NCI-H226 (cell line): ENCODE data around the gene SCART1.
"Not testable (repeated sequence)": the region's sequence is repeated elsewhere in the genome, so short reads cannot be mapped to it uniquely, and the experiment has no call there.

Experiments used
- DNase-seq: peaks from one replicate; pipeline ENCODE4 v3.0.0-alpha.2; 2015

SCART1 gene

DNA sequence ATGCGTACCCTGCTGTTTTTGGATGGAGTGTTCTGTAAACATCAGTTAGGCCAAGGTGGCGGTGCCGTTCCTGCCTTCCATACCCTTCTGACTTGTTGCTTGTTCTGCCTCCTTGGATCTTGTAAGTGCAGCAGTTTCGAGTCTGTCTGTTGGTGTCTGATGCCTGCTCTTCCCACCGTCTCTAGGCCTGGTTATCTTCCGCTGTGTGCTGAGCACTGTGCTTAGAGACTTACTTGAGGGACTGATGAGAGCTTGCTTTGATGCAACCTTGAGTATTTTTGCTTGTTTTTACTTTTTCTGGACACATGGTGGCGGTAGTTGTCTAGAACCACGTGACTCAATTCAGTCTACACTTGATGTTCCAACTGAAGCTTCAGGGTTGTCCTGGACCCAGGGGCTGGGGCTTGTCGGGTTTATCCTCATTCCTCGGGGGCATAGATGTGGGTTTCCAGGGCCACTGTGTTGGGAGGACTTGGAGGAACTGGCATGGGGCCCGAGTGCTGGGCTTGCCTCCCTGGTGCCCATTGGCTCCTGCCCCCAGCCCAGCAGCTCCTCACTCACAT lies 15.0 kb upstream of the SCART1 start:
- DNase-seq = no peak

DNA sequence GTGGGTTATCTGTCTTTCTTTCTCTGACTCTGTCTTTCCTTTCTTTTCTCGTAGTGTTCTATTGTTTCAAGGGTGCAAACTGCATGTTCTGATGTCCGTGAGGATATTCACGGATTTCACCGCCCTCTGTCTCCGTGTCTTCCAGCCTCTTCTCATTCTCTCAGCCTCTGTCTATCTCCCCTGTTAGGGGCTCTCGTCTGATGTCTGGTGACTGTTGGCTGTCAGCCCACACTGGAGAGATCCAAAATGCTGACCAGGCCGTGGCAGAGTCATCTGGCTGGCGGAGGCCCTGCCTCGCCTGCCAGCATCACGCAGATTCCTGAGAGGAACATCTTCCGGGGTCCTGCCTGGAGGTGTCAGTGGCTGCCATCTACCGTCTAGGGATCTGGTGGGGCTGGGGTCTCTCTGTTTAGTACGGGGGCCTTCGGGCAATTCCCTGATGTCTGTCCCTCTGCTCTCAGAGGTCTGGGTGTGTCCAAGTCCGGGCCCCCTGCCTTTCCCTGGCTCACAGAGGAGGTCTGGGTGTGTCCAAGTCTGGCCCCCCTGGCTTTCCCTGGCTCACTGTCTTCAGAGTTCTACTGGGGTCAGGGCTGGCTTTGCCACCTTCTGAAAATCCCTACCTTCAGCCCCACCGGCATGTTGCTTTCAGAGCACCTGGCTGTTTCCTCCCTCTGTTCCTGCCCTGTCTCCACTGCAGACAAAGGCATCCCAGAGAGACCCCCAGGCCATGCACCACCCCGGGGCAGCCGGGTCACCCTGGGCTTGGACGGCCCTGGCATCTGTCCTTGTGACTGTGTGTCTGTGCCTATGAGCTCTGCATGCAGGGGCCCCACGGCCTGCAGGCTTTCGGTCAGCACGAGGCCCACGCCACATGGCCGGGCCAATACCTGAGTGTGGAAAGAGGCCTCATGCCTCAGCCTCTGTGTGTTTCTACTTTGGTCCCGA lies 14.0 kb upstream of the SCART1 start:
- DNase-seq = no peak

DNA sequence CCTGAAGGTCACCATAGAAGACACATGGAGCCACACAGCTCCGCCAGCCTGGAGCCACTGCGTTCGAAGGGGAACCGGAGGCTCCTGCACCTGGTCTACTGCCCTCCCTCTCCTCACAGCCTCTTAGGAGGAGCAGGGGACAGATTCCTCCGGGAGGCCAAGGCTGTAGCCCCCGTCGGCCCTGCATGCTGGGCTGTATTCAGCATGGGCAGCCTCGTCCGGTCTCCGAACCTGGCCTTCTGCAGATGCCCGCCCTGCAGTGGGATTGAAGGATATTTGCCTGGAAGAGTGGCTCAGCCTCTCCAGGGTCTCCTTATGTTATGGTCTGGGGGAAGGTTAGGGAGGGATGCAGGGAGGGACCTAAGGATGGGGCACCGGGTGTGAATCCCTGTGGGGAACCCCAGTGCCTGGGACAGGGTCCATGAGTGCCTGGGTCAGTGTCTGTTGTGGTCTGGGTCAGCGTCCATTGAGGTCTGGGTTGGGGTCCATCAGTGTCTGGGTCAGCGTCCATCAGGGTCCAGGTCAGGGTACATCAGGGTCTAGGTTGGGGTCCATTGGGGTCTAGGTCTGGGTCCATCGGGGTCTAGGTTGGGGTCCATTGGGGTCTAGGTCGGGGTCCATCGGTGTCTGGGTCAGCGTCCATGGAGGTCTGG lies 13.0 kb upstream of the SCART1 start:
- no peak for DNase-seq

DNA sequence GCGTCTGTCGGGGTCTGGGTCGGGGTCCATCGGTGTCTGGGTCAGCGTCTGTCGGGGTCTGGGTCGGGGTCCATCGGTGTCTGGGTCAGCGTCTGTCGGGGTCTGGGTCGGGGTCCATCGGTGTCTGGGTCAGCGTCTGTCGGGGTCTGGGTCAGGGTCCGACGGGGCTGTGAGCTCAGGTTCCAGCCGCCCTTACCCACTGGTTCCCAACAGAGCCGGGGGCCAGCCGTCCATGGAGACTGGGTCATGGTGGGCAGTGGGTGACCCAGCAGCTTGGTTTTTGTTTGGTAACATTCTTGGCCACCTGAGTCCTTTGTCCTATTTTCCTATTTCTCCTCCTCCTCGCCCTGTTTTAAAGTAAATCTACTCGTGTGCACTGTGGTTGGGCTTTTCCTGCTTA lies 12.4 kb upstream of the SCART1 start:
- not testable (repeated sequence) for DNase-seq

DNA sequence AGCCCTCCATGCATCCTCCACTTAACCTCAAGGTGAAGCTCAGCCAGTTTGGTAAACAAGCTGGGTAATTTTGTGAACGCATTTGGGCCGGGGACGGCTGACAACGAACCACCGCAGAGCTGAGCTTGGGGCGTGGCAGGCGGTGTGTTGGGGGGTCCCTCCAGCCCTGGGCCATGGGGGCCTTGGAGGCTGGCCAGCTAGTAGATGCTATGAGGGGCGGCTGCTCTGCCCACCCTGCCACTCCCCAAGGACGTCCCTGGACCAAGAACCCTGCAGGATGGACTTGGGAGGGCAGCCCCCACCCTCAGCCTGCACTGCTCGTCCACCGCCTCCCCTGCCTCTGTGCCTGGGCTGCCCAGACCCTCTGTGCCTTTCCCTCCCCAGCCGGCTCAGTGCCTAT lies 12.0 kb upstream of the SCART1 start:
- no peak for DNase-seq

DNA sequence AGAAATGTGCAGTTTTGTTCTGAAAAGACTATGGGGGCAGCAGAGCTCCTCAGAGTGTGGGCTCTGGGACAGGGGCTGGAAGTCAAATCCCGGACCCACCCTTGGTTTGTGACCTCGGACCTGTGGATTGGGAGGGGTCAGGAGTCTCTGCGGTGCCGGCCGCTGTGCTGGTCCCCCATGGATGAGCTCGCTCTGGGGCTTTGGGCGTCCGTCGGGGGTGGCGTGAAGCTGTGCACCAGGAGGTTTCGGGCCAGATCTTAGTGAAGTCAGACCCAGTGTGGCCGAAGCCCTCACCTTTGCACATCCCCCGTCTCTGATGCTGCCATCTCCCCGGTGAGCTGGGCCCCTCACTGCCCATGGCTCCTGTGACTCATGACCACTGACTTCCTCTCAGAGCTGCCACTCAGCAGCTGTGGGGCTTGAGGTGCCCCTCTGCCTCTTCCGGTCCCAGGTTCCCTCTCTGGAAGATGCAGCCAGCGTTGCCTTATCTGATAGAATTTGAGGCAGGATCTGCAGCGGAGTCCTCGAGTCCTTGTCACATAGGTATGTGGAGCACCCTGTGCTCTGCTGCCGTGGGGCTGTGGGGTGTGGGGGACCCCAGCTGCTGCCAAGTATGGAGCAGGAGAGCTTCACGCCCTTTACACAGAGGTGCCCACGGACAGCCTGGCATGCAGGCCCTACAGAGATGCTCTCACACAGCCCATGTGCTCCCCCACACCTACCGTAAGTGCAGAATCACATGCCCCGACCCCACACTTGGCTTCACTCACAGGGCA lies 11.4 kb upstream of the SCART1 start:
- no peak for DNase-seq

DNA sequence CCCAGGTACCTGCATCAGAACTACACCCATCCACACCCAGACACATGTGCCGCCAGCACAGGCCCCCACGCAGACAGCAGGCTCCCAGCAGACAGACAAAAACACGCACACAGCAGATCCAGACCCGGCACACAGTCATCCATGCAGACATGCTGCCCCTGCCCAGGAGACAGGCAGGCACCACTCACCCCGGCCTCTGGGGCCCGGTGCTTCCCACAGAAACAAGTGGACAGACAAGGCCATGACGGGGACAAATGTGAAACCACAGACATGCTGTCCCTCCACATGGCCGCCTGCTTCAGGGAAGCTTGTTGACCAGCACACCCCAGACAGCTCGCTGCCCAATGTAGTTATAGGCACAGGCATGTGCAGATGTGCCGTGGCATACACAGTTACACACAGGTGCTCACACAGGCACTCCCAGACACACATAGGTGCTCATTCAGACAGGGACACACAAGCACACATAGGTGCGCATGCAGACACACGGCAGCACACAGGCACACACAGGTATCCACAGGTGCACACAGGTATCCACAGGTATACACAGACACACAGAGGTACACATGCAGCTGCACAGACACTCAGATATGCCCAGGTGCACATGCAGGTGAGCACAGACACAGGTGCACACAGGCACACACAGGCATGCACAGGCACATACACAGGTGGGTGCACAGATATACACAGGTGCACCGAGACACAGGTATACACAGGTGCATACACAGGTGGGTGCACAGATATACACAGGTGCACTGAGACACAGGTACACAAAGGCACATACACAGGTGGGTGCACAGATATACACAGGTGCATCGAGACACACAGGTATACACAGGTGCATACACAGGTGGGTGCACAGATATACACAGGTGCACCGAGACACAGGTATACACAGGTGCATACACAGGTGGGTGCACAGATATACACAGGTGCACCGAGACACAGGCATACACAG lies 10.5 kb upstream of the SCART1 start:
- no peak for DNase-seq

DNA sequence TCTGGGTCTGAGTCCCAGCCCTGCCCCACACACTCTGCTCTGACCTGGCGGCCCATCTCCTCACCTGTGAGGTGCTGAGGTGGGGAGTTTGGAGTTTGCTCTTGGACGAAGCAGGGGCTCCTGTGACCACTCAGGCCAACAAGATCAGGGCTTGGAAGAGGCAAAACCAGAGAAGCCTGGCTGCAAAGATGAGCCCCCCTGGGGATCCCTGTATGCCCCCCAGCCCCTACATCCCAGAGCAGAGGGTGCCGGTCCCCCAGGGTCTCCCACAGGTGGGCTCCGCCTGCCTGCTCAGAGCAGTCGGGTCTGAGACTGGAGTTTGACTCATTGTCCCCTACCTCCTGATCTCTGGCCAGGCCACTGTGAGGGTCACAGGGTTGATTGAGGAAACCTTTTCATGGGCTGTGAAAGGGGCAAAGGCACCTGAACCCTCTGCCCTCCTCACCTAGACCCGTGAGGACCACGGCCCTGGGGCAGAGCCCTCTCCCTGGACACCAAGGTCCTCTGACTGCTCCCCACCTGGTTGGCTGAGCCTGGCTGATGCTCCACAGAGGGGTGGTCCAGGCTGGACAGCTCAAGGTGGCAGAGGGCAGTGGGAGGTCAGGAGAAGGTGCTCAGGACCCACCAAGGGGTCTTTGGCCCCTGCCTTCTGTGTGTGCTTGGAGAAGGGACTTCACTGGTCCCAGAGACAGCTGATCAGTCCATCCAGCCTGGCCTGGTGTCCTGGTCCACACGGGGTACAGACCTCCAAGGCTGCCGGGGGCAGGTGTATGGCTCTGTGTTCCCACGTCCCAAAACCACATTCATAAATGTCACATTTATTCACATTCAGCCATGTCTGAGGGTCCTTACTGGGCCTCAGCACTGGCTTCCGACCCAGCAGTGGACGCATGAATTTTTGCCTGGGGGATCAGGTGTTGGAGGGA lies 9.1 kb upstream of the SCART1 start:
- DNase-seq = no peak

DNA sequence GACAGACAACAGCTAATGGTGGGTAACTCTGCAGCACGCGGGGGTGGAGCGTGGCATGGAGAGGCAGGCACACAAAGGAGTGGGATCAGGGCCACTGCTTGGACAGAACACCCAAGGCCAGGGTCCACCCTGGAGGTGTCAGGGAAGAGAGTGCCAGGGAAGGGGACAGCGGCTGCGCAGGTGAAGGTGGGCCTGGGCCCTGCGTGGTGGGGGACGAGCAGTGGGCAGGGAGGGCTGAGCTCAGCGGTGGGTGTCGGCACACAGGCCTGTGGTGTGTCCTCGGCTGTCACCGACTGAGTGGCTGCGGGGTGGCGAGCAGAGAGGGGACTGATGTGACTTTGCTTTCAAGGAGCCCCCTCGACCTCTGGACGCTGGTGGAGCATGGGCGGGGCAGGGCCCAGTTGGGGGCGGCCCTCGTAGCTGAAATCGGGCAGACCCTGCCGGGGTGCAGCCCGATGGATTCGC lies 8.4 kb upstream of the SCART1 start:
- no peak for DNase-seq

DNA sequence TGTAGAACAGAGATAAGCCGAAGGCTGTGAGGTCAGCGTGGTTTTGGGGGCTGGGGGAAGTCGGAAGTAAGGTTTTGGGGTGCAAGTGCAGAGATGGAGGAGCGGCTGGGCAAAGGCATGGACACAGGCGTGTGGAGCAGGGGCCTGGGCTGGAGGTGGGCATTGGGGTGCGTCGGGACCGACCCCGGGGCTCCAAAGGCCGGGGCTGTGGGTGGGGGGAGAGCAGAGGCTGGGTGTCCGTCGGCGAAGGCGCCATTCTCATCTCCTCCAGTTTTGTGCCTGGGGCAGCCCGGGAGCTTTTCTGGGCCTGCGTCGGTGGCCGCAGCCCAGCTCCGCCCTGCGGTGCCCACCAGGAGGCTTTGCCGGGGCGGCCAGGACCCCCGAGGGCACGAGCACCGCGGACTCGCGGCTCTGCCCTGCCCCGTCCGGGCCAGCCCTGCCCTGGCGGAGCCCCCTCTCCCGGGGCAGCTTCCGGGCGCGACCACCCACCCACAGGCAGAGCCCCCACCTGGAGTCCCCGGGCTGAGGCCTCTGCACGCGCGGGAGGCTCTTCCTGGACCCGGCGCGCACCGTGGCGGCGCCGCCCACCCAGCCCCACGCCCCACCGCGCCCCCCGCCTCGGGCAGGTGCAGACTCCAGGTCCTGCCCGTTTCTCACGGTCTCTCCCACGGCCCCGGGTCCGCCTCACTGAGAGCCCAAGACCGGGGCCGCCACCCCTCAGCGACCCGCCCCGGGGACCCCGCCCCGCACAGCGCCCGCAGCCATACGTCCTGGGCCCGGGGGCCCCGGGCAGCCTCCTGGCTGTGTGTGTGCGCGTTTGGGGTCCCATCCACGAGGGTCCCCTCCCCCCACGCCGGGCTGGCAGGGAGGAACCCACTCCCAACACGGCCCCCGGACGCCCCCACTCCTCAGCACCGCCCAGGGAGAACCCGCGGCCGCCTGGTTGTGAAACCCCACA lies 7.7 kb upstream of the SCART1 start:
- no peak for DNase-seq

DNA sequence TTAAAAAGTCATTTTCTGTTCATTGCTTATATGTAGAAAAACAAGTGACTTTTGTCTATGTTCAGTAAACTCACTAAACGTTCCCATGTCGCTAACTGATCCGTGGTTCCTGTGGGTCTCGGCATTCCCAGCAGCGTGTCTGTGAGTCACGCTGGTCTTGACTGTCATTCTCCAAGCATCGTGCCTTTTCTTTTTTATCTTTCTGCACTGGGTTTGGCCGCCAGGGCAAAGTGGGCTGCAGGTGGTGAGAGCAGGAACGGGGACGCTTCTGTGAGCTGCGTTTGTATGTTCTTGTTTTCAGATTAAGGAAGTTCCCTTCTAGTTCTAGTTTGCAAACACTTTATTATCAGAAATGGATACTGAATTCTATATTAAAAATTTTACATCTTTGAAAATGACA lies 6.8 kb upstream of the SCART1 start:
- no peak for DNase-seq

DNA sequence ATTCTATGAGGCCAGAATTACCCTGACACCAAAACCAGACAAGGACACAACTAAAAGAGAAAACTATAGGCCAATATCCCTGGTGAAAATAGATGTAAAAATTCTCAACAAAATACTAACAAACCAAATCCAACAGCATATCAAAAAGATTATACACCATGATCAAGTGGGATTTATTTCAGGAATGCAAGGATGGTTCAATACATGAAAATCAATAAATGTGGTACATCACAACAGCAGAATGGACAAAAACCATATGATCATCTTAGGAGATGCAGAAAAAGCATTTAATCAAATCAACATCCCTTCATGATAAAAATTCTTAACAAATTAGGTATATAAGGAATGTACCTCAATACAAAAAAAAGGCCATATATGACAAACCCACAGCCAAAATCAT lies 5.6 kb upstream of the SCART1 start:
- no peak for DNase-seq

DNA sequence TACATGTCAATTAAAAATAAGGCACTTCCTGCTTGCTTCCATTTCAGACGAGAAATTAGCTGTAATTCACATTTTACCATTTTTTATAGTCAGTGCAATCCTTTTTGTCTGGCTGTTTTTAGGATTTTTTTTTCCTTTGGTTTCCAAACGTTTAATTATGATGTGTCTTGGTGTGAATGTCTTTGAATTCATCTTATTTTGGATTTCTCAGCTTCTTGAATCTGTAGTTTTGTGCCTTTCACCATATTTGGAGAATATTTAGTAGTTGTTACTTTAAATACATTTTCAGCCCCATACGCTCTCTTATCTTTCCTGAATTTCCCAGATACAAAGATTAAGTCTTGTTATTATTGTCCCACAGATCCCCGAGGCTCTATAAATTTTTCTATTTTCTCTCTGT lies 2.4 kb upstream of the SCART1 start:
- no peak for DNase-seq

DNA sequence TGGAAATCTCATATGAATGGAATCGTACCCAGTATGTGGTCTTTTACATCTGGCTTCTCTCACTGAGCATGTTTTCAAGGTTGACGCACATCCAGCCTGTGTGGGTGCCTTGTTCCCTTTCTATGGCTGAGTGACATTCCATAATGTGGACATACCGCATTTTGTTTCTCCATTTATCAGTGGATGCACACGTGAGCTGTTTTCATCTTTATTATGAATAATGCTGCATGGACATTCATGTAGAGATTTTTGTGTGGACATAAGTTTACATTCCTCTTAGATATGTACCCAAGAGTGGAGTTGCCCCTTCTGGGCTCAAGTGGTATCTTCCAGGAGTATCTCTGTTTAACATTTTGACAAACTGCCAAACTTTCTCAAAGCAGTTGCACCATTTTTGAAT lies 1.3 kb upstream of the SCART1 start:
- no peak for DNase-seq

DNA sequence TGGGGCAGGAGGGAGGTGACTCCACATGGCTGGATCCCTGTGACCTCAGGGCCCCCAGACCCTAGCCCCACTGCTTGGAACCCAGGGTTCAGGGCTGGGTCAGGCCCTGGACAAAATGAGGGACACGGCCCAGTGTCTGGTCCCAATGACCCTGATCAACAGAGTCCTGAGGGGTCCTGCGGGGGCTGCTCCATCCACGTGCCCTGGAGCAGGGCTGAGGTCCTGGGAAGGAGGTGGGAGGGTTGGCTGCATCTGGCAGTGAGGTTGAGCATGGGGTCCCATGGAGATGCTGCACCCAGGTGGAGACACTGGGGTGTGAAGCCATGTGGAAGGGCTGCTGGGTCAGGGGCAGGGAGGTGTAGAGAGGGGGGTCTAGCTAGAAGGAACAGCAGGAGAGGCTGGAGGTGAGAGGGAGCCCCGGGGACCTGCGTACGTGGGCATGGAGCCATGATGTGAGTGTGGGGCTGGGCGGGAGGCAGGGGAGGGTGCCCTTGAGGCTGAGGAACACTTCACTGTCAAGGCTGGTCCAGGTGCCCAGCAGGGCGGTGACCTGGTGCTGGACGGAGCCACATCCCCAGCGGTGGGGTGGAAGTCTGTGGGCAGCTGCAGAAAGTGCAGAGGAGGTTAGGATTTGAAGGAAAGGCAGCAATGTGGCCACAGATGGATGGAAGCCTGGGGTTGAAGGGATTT lies 604 bp downstream of the SCART1 start:
- DNase-seq = no peak

DNA sequence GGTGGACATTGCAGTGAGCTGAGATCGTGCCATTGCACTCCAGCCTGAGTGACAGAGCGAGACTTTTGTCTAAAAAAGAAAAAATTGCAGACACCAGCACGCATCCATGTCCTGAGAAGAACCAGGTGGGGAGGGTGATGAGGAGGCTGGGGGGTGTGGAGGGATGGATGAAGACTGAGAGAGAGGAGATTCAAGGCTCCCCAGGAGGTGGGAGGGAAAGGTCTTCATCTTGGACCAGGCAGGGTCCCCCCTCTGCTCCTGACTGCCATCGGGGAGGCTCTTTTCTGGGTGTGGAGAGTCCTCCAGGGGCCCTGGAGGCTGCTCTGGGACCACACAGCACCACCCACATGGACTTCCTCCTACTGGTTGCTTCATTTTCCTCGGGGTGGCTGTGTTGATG lies 1.5 kb downstream of the SCART1 start:
- DNase-seq = no peak

DNA sequence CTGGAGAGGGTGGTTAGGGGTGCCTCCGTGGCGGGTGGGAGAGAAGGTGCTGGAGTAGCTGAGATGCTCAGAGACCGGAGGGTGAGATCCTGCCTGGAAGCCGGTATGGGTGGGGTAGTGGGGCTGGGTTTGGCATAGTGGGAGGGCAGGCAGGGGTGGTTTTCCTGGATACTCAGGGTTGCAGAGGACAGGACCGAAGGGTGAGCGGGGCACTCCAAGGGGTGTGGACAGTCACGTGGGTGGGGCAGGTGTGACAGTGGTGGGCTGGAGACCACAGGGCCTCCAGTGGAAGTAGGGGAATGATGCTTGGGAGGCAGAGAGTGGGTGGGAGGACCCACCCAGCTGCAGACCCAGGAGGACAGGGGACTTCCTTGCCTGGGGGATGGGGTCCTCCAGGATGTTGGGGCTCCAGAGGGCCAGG lies 1.9 kb downstream of the SCART1 start:
- DNase-seq = no peak

DNA sequence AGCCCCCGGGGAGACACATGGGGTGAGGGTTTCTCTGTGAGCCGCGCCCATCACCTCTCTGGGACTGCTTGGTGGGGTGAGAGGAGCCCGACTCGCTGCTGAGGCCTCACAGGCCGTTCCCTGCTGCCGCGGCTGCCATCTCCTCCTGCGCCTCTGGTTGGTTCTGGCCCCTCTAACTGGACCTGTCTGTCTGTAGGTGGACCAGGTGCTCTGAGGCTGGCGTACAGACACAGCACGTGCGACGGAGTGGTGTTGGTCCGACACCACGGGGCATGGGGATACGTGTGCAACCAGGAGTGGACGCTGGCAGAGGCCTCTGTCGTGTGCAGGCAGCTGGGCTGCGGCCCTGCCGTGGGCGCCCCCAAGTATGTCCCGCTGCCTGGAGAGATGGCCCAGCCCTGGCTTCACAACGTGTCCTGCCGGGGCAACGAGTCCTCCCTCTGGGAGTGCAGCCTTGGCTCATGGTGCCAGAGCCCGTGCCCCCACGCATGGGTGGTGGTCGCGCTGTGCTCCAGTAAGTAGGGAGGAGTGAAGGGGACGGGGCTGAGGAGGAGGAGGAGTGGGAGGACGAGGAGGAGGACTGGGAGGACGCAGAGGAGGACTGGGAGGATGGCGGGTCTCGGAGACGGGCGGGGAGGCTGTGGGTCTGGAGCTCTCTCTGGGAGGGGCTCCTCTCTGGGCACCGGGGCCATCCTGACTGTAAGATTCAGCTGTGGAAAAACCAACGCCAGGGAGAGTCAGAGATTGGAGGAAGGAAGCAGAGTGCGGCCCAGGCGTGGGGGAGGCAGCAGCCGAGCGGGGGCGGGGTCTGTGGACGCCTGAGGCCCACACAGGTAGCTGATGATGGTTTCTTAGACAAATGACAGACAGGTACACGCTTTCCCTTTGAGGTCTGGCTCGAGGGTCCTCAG lies 2.6 kb downstream of the SCART1 start:
- DNase-seq = no peak
